Choroid plexus epithelial cell (primary cell): ENCODE results near the gene RAB3B.

Experiments
- DNase-seq: peaks from one replicate; pipeline ENCODE4 v3.0.0-alpha.2; 2010; ENCODE audit warnings: low read depth
- H3K4me3 ChIP-seq: 2 replicates; pipeline ENCODE4 v1.5.1; 2011; ENCODE audit warnings: low read depth, mild to moderate bottlenecking, control low read depth, low read length, moderate library complexity
- TF ChIP-seq, protein P1 (sequence below): conservative IDR thresholded peaks from 2 replicates; pipeline ENCODE4 v1.5.1; 2011; ENCODE audit warnings: low read depth, mild to moderate bottlenecking, control low read depth, inconsistent platforms, low read length, moderate library complexity

RAB3B gene

DNA sequence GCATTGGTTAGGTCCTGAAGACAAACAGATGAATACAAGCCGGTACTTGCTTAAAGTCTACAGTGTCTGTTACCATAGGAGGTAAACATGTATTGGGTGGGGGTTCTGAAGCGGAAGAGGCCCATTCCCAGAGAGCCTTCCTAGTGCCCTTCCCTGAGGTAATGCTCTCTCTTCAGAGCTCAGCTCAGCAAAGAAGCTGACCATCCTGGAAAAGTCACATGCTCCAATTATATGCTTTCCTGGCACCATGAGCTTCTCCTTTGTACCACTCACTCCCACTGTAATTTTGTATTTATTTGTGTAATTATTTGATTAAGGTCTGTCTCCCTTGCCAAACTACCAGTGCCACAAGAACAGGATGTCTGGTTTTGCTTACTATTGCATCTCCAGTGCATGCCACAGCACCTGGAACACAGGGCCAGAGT, 42.0 kb downstream of the RAB3B start:
- no peak overlapping the region for H3K4me3 ChIP-seq
- DNase-seq, result no peak
- TF ChIP-seq, protein P1, sequence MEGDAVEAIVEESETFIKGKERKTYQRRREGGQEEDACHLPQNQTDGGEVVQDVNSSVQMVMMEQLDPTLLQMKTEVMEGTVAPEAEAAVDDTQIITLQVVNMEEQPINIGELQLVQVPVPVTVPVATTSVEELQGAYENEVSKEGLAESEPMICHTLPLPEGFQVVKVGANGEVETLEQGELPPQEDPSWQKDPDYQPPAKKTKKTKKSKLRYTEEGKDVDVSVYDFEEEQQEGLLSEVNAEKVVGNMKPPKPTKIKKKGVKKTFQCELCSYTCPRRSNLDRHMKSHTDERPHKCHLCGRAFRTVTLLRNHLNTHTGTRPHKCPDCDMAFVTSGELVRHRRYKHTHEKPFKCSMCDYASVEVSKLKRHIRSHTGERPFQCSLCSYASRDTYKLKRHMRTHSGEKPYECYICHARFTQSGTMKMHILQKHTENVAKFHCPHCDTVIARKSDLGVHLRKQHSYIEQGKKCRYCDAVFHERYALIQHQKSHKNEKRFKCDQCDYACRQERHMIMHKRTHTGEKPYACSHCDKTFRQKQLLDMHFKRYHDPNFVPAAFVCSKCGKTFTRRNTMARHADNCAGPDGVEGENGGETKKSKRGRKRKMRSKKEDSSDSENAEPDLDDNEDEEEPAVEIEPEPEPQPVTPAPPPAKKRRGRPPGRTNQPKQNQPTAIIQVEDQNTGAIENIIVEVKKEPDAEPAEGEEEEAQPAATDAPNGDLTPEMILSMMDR, result no peak

DNA sequence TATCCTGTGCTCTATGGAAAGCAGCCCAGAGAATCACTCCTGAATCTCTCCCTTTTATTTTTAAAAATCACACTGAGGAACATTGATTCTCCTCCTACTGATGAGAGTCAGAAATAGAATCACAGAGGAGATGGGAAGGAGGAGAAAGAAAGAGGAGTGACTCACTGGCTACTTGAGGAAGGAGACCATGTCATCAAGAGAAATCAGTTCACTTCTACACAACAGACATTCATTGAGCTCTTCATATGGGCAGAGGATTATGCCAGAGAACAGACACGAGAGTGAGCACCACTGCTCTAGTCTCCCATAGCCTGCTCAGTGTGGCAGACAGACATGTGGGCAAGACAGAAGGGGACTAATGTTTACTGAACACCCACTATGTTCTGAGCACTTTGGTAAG, 44.2 kb downstream of the RAB3B start:
- DNase-seq, result peak; percentile 26
- TF ChIP-seq, protein P1, result no peak
- no peak overlapping the region for H3K4me3 ChIP-seq

DNA sequence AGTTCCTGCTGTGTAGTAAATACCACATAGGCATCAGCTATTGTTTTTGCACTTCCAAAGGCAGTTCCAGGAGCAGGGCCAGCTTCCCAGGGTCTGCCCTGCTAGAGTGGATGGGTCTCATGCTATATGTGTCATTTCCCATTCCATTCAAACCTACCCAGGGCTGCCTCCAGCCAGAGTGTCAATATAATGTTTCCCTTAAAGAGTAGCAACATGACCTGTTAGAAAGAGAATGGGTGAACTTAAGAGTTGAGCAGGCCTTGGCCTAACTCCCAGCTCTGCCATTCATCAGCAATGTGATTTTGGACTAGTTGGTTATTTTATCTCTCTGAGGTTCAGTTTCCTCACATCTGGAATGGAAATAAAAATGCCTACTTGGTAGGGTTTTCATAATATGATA, 44.9 kb downstream of the RAB3B start:
- H3K4me3 ChIP-seq, result no peak overlapping the region
- TF ChIP-seq, protein P1, result no peak
- peak; percentile 15 for DNase-seq

DNA sequence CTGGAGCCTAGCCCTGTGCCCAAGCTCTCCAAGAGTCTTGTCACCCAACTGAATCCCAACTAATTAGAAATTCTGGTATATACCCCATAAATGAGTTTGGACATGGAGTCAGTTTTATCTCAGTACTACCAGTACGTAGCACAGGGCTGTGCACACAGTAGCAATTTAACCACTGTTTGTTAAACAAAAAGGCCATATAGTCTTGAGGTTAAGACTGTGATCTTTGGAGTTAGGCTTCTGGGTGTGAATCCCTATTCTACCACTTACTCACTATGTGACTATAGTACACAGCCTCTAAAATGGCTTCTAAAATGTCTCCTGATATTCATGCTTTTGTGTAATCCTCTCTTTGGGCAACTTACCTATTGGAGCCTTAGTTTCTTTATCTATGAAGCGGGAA, 48.2 kb downstream of the RAB3B start:
- TF ChIP-seq, protein P1, result no peak
- no peak for DNase-seq

DNA sequence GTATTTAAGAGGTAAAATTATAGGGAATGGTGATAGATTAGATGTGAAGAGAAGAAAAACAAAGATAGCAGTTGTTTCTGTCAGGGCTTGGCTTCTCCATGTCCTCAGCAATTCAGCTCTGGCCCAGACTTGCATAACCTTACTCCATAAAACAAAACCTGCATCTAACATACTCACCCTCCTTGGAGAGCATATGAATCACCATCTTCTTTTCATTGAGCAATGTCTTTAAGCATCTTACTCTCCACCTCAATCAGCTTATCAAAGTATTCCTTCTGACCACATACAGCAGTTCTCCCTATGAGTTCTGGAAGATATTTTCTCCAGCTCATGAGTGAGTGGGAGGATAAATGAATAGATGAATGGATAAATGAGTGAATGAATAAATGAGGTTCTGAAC, 49.0 kb downstream of the RAB3B start:
- H3K4me3 ChIP-seq, result no peak overlapping the region
- peak; percentile 11 for DNase-seq
- TF ChIP-seq, protein P1, result no peak

More for the DNA sequence above, 48.2 kb downstream of the RAB3B start:
- no peak overlapping the region for H3K4me3 ChIP-seq

DNA sequence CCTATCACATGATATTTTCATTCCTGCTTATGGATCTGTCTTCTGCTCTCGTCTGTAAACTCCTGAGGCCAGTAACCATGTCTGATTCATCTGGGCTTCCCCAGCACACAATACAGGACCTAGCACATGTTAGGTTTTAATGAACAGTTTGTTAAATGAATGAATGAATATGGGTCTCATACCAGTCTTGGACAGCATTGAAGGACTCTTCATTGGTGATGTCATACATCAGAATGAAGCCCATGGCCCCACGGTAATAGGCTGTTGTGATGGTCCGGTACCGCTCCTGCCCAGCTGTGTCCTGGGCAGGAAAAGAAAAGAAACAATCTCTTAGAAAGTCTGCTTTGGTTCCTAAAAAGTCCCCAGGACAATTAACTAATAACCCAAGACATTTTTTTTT, 53.4 kb downstream of the RAB3B start:
- no peak for DNase-seq
- H3K4me3 ChIP-seq, result no peak overlapping the region
- TF ChIP-seq, protein P1, result no peak

DNA sequence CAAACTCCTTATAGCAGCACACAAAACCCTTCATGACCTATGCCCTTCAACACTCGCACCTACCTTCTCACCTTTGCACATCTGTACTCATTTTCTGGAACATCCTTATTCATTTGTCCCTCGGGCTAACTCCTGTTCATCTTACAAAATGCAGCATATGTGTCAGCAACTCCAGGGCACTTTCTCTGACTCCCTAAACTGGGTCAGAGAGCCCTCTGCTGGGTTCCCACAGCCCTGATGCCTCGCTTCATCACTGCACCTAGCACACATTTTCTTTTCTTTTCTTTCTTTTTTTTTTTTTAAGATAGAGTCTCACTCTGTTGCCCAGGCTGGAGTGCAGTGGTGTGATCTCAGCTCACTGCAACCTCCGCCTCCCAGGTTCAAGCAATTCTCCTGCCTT, 54.0 kb downstream of the RAB3B start:
- DNase-seq, result peak; percentile 45
- TF ChIP-seq, protein P1, result peak; percentile 49

More for the DNA sequence above, 54.0 kb downstream of the RAB3B start:
- H3K4me3 ChIP-seq, result no peak overlapping the region
